ENCODE results near the gene CHRDL2. TPM values are rescaled to one million over a fixed set of nuclear protein-coding genes. Genes with fewer than 3 reads are reported as not detected.

The CHRDL2 gene
- total and polyA plus RNA-seq, 2 experiments from 2014 or later = not detected

DNA sequence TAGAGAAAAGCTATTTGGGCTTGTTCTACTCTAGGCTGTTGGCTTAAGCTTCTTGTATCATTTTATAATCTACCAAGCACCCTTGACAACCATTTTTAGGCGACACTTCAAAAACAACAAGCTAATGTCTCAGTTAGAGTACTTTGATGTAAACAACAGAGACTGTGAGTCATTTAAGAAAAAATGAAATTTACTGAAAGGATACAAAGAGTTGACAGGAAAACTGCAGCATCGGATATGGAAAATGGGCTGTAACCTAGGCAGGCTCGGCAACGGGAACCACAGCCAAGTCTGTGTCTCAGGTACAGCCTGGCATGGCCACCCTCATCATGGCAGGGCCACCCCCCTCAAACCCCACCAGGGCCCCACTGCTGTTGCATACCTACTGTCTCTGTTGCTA is 13.1 kb upstream of the CHRDL2 start:
- Histone ChIP-seq H3K4me1 (ENCODE audit: insufficient read depth) (no peaks in the 10 kb centered on the region), H3K9ac (no peak overlapping the region), H3F3A (ENCODE audit: insufficient read depth) (no peaks in the 10 kb centered on the region), H3K36me3 (ENCODE audit: low read depth) (no peaks in the 10 kb centered on the region), H4K20me1 (ENCODE audit: insufficient read depth) (no peaks in the 10 kb centered on the region), H3K4me3 (no peak overlapping the region), H3K9me3 (ENCODE audit: low read depth) (no peaks in the 10 kb centered on the region), H3K27ac (no peak overlapping the region), H2AFZ (no peak overlapping the region), H3K79me2 (ENCODE audit: insufficient read depth) (peaks cover 1% of the 10 kb centered on the region), H3K4me2 (ENCODE audit: unreplicated experiment) (no peak overlapping the region), H3K9me2 (ENCODE audit: insufficient read depth) (no peaks in the 10 kb centered on the region), H3K27me3 (replicated peaks; ENCODE audit: insufficient read depth) (no peaks in the 10 kb centered on the region)
- TF ChIP-seq EZH2 (IDR thresholded peaks at IDR 0.05; ENCODE audit: insufficient read depth, poor library complexity, severe bottlenecking) = no peak
- TF ChIP-seq EZH2phosphoT487 (IDR thresholded peaks at IDR 0.05; ENCODE audit: insufficient read depth, low read depth) = no peak
- in situ Hi-C loops (cut with MboI) = no loop called here
- DNase-seq = no peak
- 80 to 93% methylated on average over 4 of the region's 4 CpGs for WGBS, 2 experiments (ENCODE audit: low coverage in 1 of 2, low lambda C conversion rate in 2 of 2, missing lambda C conversion rate in 2 of 2)

DNA sequence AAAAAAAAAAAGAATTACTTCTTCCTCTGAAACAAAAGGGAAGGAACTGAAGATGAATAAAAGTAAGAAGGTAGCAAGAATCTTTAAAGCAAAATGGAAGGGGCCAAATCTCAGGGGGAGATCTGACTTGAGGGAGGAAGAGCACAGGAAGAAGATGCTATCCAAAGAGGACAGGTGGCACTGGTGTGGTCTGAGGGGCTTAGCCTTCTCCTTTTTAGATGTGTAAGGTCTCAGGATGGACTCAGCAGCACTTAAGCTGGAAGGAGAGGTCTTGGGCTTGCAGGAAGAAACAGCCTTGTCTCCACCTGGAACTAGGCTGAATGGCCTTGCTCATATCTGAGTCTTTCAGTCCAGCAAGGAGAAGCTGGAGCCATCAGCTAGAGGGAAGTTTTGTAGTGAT is 12.4 kb upstream of the CHRDL2 start:
- in situ Hi-C loops (cut with MboI) = no loop called here
- no peak overlapping the region for H3K27ac ChIP-seq
- no peak overlapping the region for H3K4me2 ChIP-seq (ENCODE audit: unreplicated experiment)
- H3F3A ChIP-seq (ENCODE audit: insufficient read depth) = no peaks in the 10 kb centered on the region
- H3K9me2 ChIP-seq (ENCODE audit: insufficient read depth) = no peaks in the 10 kb centered on the region
- TF ChIP-seq EZH2phosphoT487 (IDR thresholded peaks at IDR 0.05; ENCODE audit: insufficient read depth, low read depth) = no peak
- no peak for TF ChIP-seq EZH2 (IDR thresholded peaks at IDR 0.05; ENCODE audit: insufficient read depth, poor library complexity, severe bottlenecking)
- no peak overlapping the region for H2AFZ ChIP-seq
- H3K27me3 ChIP-seq (replicated peaks; ENCODE audit: insufficient read depth) = no peaks in the 10 kb centered on the region
- H3K4me3 ChIP-seq = no peak overlapping the region
- no peaks in the 10 kb centered on the region for H3K4me1 ChIP-seq (ENCODE audit: insufficient read depth)
- H3K36me3 ChIP-seq (ENCODE audit: low read depth) = no peaks in the 10 kb centered on the region
- H3K79me2 ChIP-seq (ENCODE audit: insufficient read depth) = no peaks in the 10 kb centered on the region
- no peaks in the 10 kb centered on the region for H4K20me1 ChIP-seq (ENCODE audit: insufficient read depth)
- no peaks in the 10 kb centered on the region for H3K9me3 ChIP-seq (ENCODE audit: low read depth)
- H3K9ac ChIP-seq = no peak overlapping the region
- DNase-seq = no peak

DNA sequence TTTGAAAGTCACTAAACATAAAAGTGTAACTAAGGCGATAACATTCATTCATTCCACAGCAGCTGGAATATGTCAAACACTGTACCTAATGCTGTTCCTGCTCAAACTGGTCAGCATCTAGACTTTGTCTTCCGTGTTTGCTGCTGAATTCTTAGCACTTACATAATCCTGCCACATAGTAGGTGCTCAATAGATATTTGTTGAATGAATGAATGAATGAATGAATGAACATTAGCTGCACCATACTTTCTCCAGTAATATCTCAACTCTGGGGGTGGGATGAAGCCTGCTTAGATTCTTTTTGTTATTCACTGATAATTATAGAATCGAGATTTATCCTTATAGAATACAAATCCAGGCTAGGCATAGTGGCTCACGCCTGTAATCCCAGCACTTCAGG is 10.8 kb upstream of the CHRDL2 start:
- no peak for DNase-seq
- no peaks in the 10 kb centered on the region for H3K9me2 ChIP-seq (ENCODE audit: insufficient read depth)
- H3F3A ChIP-seq (ENCODE audit: insufficient read depth) = no peaks in the 10 kb centered on the region
- no peak overlapping the region for H3K27ac ChIP-seq
- no peaks in the 10 kb centered on the region for H3K79me2 ChIP-seq (ENCODE audit: insufficient read depth)
- no peak overlapping the region for H3K9ac ChIP-seq
- H3K4me2 ChIP-seq (ENCODE audit: unreplicated experiment) = no peak overlapping the region
- no peaks in the 10 kb centered on the region for H4K20me1 ChIP-seq (ENCODE audit: insufficient read depth)
- H2AFZ ChIP-seq = no peak overlapping the region
- 59 to 62% methylated on average over 4 of the region's 4 CpGs for WGBS, 2 experiments (ENCODE audit: low coverage in 1 of 2, low lambda C conversion rate in 2 of 2, missing lambda C conversion rate in 2 of 2)
- no peaks in the 10 kb centered on the region for H3K36me3 ChIP-seq (ENCODE audit: low read depth)
- in situ Hi-C loops (cut with MboI) = no loop called here
- TF ChIP-seq EZH2 (IDR thresholded peaks at IDR 0.05; ENCODE audit: insufficient read depth, poor library complexity, severe bottlenecking) (no peak), EZH2phosphoT487 (IDR thresholded peaks at IDR 0.05; ENCODE audit: insufficient read depth, low read depth) (no peak)
- no peaks in the 10 kb centered on the region for H3K9me3 ChIP-seq (ENCODE audit: low read depth)
- no peaks in the 10 kb centered on the region for H3K27me3 ChIP-seq (replicated peaks; ENCODE audit: insufficient read depth)
- H3K4me3 ChIP-seq = no peak overlapping the region
- H3K4me1 ChIP-seq (ENCODE audit: insufficient read depth) = no peaks in the 10 kb centered on the region

DNA sequence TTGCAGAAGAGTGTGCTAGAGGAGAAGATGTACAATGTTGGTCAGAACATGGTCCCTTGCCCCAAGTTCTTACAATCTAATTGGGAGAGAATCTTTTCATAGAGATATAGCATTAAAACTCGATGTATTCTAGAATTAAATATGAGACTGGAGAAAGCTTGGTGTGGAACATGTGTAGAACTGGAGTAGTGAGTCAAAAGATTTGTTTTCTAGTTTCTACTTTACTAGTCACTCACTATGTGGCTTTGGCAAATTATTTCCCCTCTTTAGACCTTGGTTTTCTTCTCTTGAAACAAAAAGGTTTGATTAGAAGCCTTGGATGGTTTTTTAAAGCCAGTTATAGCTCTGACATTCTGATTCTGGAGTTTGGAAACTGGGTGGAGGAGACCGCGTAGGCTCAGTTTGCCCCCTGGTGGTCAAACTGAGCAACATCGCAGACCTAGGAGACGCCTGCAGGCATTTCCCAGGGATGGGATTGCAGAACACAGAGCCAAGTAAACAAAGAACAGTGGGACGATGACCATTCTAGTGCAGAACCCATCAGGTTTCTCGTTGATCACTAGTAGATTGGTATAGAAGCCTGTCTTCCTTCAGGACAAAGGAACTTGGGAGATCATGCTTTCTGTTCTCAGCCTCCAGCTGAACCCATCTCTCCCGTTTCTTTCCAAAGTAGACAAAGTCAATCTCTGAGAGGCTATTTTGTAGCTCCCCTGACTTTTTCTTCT is 8.5 kb upstream of the CHRDL2 start:
- DNase-seq = peak; percentile 85
- in situ Hi-C loops (cut with MboI) = no loop called here
- no peak overlapping the region for H3K4me3 ChIP-seq

More for the DNA sequence above, 8.5 kb upstream of the CHRDL2 start:
- Histone ChIP-seq H3K4me1 (ENCODE audit: insufficient read depth) (no peaks in the 10 kb centered on the region), H3K4me2 (ENCODE audit: unreplicated experiment) (no peak overlapping the region), H3K79me2 (ENCODE audit: insufficient read depth) (no peaks in the 10 kb centered on the region), H3K27ac (no peak overlapping the region), H4K20me1 (ENCODE audit: insufficient read depth) (no peaks in the 10 kb centered on the region), H3K9ac (no peak overlapping the region), H3K9me2 (ENCODE audit: insufficient read depth) (no peaks in the 10 kb centered on the region), H3F3A (ENCODE audit: insufficient read depth) (no peaks in the 10 kb centered on the region), H3K9me3 (ENCODE audit: low read depth) (no peaks in the 10 kb centered on the region), H3K27me3 (replicated peaks; ENCODE audit: insufficient read depth) (0 out of 2 replicates have a peak, but pooled peaks cover under 1% of the 10 kb centered on the region), H2AFZ (no peak overlapping the region), H3K36me3 (ENCODE audit: low read depth) (no peaks in the 10 kb centered on the region)
- 9 to 10% methylated on average over 8 of the region's 8 CpGs for WGBS, 2 experiments (ENCODE audit: low coverage in 1 of 2, low lambda C conversion rate in 2 of 2, missing lambda C conversion rate in 2 of 2)
- no peak for TF ChIP-seq EZH2phosphoT487 (IDR thresholded peaks at IDR 0.05; ENCODE audit: insufficient read depth, low read depth)
- TF ChIP-seq EZH2 (IDR thresholded peaks at IDR 0.05; ENCODE audit: insufficient read depth, poor library complexity, severe bottlenecking) = no peak

Measured in GM23248 (cell line).